ENCODE data around the gene KCND2.

GRCh38 chr7:120456699-120457098, 183.7 kb downstream of the KCND2 start:
- TF ChIP-seq NFE2L2 (IDR thresholded peaks at IDR 0.05; ENCODE audit: low read depth, low read length) (no peak), CTCF (conservative IDR thresholded peaks at IDR 0.05; ENCODE audit: low read depth, low read length) (no peak), POLR2A (IDR thresholded peaks at IDR 0.05; ENCODE audit: low read depth, low read length) (no peak), FOS (IDR thresholded peaks at IDR 0.05; ENCODE audit: low read depth, low read length) (no peak), SMC3 (IDR thresholded peaks at IDR 0.05; ENCODE audit: low read depth, low read length) (no peak), BHLHE40 (IDR thresholded peaks at IDR 0.05; ENCODE audit: low read depth, low read length) (no peak), RFX5 (IDR thresholded peaks at IDR 0.05; ENCODE audit: low read depth, low read length) (no peak), RCOR1 (IDR thresholded peaks at IDR 0.05; ENCODE audit: insufficient replicate concordance, low read length) (no peak), USF2 (IDR thresholded peaks at IDR 0.05; ENCODE audit: low read depth, low read length) (no peak), MAFK (IDR thresholded peaks at IDR 0.05; ENCODE audit: low read depth, low read length) (no peak), RAD21 (IDR thresholded peaks at IDR 0.05; ENCODE audit: low read length) (no peak), MXI1 (IDR thresholded peaks at IDR 0.05; ENCODE audit: borderline replicate concordance, low read depth, low read length) (no peak), MAZ (IDR thresholded peaks at IDR 0.05; ENCODE audit: borderline replicate concordance, low read depth, low read length) (no peak)
- TF ChIP-seq, protein P1, sequence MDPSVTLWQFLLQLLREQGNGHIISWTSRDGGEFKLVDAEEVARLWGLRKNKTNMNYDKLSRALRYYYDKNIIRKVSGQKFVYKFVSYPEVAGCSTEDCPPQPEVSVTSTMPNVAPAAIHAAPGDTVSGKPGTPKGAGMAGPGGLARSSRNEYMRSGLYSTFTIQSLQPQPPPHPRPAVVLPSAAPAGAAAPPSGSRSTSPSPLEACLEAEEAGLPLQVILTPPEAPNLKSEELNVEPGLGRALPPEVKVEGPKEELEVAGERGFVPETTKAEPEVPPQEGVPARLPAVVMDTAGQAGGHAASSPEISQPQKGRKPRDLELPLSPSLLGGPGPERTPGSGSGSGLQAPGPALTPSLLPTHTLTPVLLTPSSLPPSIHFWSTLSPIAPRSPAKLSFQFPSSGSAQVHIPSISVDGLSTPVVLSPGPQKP (IDR thresholded peaks at IDR 0.05; ENCODE audit: borderline replicate concordance, low read depth, low read length), result no peak
